NT2/D1 (cell line): ENCODE results near the gene GRAMD1B.

Experiments used
- SUZ12 ChIP-seq: IDR thresholded peaks from 2 replicates; pipeline ENCODE4 v1.6.1; 2011; ENCODE audit not compliant: insufficient read length, insufficient read depth; ENCODE audit errors: extremely low read depth
- YY1 ChIP-seq: IDR thresholded peaks from 2 replicates; pipeline ENCODE4 v1.6.1; 2011; ENCODE audit not compliant: insufficient read length, insufficient read depth
- ZNF274 ChIP-seq: IDR thresholded peaks from 2 replicates; pipeline ENCODE4 v1.6.1; 2011; ENCODE audit warnings: mild to moderate bottlenecking, low read depth, low read length

GRCh38 chr11:123469586-123469985 is 39.5 kb downstream of the GRAMD1B start:
- no peak for TF ChIP-seq YY1
- TF ChIP-seq ZNF274 = no peak
- no peak for TF ChIP-seq SUZ12
